Breast epithelium (tissue), 3 donors: ENCODE data around the gene GAL3ST3.

Source experiments
- CTCF ChIP-seq, 3 donors: fragments of 450-650 bp; IDR thresholded peaks; one replicate each; pipeline ENCODE4 v1.5.1; 2016 to 2017; ENCODE audit warnings: antibody characterized with exemption in 3 of 3, mild to moderate bottlenecking in 3 of 3, moderate library complexity in 3 of 3
- POLR2A ChIP-seq: fragments of 450-650 bp; IDR thresholded peaks from one replicate; pipeline ENCODE4 v1.6.1; 2016; ENCODE audit warnings: antibody characterized with exemption, mild to moderate bottlenecking, moderate library complexity

GRCh38 chr11:66047541-66048365 is 1.2 kb downstream of the GAL3ST3 start:
- no peak for TF ChIP-seq CTCF (IDR thresholded peaks at IDR 0.05)
- TF ChIP-seq POLR2A, result no peak
